Prostate gland (tissue), 2 donors: ENCODE data around the gene PSMD14.

Source experiments
- POLR2A ChIP-seq: fragments of 450-650 bp; IDR thresholded peaks from one replicate; pipeline ENCODE4 v1.6.1; 2016; ENCODE audit warnings: antibody characterized with exemption, mild to moderate bottlenecking
- TF ChIP-seq, protein P1 (sequence below), 4 experiments: fragments of 200-600 bp in 2 of 4; fragments of 450-650 bp in 2 of 4; sonication (generic) in 2 of 4; IDR thresholded peaks; 1 replicate in 3 of 4; 2 replicates in 1 of 4; pipeline ENCODE4 v1.5.1; 2016 to 2019; ENCODE audit warnings: antibody characterized with exemption in 4 of 4, mild to moderate bottlenecking in 2 of 4, moderate library complexity in 2 of 4

DNA sequence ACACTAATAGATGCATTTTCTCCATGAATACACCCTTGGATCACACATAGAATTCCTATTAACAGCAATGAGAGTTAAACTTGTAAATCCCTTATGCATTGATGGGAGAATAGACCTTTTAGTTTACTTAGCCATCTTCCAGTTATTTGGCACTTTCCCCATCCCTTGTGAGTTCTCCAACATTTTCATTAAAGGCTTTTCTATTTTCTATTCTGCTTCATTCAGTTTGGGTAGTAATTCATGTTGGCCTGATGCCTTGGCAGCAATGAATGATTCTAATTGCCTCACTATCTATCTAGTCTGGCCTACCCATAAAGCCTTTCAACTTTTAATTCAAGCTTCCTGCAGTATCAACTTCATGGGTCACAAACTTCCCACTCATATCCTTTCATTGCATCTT is 140.2 kb downstream of the PSMD14 start:
- no peak for TF ChIP-seq POLR2A
- TF ChIP-seq, protein P1, sequence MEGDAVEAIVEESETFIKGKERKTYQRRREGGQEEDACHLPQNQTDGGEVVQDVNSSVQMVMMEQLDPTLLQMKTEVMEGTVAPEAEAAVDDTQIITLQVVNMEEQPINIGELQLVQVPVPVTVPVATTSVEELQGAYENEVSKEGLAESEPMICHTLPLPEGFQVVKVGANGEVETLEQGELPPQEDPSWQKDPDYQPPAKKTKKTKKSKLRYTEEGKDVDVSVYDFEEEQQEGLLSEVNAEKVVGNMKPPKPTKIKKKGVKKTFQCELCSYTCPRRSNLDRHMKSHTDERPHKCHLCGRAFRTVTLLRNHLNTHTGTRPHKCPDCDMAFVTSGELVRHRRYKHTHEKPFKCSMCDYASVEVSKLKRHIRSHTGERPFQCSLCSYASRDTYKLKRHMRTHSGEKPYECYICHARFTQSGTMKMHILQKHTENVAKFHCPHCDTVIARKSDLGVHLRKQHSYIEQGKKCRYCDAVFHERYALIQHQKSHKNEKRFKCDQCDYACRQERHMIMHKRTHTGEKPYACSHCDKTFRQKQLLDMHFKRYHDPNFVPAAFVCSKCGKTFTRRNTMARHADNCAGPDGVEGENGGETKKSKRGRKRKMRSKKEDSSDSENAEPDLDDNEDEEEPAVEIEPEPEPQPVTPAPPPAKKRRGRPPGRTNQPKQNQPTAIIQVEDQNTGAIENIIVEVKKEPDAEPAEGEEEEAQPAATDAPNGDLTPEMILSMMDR (IDR thresholded peaks at IDR 0.05), result no peak
